EH (cell line): ENCODE data around the gene CD38.
"Not testable (repeated sequence)": the region's sequence is repeated elsewhere in the genome, so short reads cannot be mapped to it uniquely, and the experiment has no call there.

Experiments used
- DNase-seq: peaks from one replicate; pipeline ENCODE4 v3.0.0-alpha.2; 2015; ENCODE audit warnings: low read depth

The CD38 gene

DNA sequence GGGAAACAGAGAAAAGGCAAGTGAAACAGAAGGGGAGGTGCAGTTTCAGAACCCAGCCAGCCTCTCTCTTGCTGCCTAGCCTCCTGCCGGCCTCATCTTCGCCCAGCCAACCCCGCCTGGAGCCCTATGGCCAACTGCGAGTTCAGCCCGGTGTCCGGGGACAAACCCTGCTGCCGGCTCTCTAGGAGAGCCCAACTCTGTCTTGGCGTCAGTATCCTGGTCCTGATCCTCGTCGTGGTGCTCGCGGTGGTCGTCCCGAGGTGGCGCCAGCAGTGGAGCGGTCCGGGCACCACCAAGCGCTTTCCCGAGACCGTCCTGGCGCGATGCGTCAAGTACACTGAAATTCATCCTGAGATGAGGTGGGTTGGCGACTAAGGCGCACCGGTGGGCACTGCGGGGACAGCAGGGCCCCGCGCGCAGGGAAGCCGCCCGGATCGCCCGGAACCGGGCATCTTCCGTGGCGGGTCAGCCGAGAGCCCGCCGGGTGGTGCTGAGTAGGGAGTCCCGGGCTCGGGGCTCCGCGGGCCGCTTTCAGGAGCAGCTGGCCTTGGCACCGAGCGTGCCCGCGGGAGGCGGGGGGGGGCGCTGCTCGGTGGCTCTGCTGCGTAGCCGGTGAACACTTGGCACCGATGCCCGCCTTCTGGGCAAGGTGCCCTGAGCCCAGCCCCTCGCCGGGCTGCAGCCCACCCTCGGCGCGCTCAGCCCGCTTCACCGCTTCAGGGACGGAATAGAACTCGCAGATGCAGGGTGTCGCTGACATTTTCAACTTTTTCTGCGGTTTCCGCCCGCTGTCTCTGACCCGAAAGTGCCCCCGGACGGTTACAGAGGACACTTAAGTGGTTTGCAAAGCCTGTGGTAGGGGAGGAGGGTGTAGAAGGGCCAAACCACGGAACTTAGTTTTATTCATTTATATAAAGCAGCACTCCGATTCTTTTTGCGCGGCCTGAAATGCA lies at the start of gene CD38:
CD38 (plus strand) TSS at position 40 of the 953 bp plus-strand sequence; CDS start at position 127, 87 bp downstream.
- DNase-seq, result peak; percentile 38

- DNase-seq, result peak; percentile 59
Observed at GRCh38 chr4:15729910-15730533, 48.1 kb upstream of the CD38 start.

DNA sequence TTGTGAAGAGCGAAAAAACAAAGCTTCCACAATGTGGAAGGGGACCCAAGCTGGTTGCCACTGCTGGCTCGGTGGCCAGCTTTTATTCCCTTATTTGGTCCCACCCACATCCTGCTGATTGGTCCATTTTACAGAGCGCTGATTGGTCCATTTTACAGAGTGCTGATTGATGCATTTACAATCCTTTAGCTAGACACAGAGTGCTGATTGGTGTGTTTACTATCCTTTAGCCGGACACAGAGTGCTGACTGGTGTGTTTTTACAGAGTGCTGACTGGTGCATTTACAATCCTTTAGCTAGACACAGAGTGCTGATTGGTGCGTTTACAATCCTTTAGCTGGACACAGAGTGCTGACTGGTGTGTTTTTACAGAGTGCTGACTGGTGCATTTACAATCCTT lies 45.1 kb upstream of the CD38 start:
- DNase-seq, result not testable (repeated sequence)

- DNase-seq, result no peak
Observed at GRCh38 chr4:15735536-15735935, 42.6 kb upstream of the CD38 start.

DNA sequence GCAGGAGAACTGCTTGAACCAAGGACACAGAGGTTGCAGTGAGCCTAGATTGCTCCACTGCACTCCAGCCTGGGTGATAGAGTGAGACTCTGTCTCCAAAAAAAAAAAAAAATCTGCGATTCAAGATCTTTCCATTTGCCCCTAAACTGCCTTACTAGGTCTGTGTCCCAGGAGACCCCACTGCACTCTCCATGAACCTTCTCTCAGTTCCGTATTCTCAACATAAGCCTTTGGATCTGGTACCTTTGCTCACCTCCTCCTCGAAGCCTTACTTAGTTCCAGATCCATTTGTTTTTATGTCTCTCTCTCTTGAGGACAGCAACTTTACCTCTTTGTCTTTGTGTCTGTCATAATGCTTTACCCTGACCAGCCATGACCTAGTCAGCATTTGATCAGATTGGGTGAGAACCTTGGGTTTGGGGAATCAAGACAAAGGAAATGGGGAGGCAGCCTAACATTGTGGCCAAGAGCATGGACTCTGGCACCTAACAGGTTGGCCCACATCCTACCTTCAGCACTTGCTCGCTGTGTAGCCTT lies 41.5 kb upstream of the CD38 start:
- DNase-seq, result no peak

GRCh38 chr4:15737255-15737654 lies 40.9 kb upstream of the CD38 start:
- DNase-seq, result no peak

DNA sequence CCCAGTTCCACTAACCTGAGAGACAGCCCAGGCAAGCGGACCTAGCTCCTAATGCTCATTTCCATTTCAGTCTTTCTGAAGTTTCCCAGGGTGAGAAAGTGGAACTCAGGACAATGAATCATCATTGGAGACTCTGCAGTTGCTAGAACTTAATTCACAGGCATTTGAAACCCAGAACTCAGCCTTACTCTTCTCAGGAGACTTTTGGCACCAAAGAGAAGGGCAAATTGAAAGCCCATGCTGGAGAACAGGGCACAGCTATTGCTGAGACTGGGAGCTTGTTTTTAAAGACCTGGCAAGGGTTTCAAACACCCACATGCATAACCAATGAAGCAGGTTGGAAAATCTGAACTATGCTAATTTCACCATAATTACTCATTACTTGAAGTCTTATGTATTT lies 39.3 kb upstream of the CD38 start:
- peak; percentile 46 for DNase-seq

GRCh38 chr4:15740764-15741404 lies 37.2 kb upstream of the CD38 start:
- no peak for DNase-seq

DNA sequence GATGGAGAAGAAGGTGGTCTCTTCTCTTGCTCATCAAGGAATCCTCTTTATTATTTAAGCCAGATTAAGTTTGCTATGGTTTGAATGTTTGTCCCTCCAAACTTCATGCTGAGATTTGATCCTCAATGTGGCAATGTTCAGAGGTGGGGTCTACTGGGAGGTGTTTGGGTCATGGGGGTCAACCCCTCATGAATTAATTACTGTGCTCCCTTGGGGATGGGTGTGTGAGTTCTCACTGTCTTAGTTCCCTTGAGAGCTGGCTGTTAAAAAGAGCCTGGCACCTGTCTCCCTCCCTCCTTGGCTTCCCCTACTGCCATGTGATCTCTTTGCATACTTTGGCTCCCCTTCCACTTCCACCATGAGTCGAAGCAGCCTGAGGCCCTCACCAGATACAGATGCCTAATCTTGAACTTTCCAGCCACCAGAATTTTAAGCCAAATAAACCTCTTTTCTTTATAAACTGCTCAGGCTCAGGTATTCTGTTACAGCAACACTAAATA lies 36.0 kb upstream of the CD38 start:
- no peak for DNase-seq

- DNase-seq, result no peak
Observed at GRCh38 chr4:15742637-15743036, 35.5 kb upstream of the CD38 start.

- peak; percentile 59 for DNase-seq
Observed at GRCh38 chr4:15744016-15744545, 34.0 kb upstream of the CD38 start.

- no peak for DNase-seq
Observed at GRCh38 chr4:15746110-15746509, 32.0 kb upstream of the CD38 start.

DNA sequence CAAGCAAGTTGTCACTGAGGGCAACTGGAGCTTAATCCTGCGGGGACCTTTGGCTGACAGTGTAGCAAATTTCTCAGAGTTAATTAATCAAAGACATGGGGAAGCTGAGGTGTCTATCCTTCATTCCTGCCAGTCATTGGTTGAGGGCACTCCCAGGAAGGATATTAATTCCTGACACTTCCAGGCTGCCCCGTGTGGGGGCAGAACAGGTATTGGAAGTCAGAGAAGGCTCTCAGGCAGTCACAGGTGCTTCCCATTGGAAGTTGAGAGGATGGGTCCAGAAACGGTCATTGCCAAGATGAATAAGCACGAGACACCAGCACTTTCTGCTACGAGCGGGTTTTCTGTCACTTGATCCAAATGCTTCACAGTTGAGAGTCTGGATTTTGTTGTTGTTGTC lies 29.1 kb upstream of the CD38 start:
- no peak for DNase-seq

- DNase-seq, result no peak
Observed at GRCh38 chr4:15751153-15751552, 27.0 kb upstream of the CD38 start.

- no peak for DNase-seq
Observed at GRCh38 chr4:15753081-15753480, 25.0 kb upstream of the CD38 start.

DNA sequence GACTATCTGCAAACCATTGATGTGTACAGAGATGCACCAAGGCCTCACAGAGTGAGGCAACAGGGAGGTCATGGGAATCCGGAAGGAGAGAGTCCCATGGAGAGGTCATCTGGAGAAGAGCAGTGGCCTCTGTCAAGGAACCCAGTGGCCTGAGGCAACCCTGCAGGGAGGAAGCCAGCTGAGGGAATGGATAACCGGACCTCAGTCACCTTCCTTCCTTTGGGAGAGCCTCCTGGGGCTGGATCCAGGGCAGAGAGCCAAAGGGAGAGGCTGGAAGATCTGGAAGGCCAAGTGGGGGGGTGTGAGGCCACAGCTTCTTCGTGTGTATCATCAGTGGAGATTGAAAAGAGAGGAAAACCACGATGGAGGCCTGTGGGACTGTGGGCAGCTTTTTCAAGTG lies 24.3 kb upstream of the CD38 start:
- DNase-seq, result peak; percentile 52

- DNase-seq, result peak; percentile 64
Observed at GRCh38 chr4:15754323-15754722, 23.8 kb upstream of the CD38 start.

DNA sequence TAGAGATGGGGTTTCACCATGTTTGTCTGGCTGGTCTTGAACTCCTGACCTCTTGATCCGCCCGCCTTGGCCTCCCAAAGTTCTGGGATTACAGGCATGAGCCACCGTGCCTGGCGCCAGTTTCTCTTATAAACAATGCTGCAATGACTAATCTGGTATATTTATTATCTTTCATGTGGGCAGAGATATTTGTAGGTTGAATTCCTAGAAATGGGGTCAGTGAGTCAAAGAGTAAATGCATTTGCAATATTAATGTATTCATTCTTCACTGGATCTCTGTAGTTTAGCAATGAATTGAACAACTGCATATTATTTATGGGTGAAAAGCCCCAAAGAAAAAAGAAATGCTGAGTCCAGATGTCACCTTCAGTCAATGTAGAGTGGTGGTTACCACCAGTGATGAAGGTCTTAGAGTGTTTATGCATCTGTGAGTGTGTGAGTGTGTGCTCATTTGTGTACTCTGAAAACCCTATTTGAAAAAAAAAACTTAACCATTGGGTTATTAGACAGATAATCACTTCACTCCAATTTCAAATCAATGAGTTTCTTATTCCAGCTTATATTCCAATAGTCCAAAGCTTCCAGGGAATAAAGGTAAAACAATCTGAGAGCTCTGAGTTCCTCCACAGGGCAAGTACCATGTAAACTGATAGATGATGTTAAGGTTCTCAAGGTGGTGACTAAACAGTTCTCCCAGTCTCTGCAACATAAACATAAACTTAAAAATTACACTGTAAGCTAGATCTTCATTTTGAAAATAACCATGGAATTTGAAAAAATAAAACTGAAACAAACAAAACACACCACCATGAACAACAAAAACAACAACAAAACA lies 22.6 kb upstream of the CD38 start:
- peak; percentile 50 for DNase-seq

DNA sequence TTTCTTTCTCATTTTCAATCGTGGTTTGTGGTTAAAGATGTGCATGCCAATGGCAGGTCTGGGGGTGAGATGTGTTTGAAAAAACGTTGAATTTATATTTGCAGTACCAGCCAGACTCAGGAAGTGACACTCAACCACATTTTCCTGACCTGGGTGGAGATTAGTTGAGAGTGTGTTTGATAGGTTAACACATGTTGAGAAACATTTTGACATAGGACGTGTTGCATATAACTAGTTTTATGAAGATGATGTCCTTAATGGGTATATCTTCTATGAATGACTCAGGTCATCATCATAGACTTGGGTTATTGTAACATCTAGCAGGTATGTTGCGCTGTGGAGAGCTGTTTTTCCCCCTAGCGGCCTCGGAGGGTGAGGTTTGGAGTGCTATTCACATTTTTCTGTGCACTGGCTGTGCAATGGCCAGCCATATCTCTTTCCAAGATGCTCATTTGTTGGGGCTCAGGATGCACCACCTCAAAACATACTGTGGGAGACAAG lies 21.7 kb upstream of the CD38 start:
- DNase-seq, result peak; percentile 26

- DNase-seq, result no peak
Observed at GRCh38 chr4:15757054-15757453, 21.1 kb upstream of the CD38 start.

DNA sequence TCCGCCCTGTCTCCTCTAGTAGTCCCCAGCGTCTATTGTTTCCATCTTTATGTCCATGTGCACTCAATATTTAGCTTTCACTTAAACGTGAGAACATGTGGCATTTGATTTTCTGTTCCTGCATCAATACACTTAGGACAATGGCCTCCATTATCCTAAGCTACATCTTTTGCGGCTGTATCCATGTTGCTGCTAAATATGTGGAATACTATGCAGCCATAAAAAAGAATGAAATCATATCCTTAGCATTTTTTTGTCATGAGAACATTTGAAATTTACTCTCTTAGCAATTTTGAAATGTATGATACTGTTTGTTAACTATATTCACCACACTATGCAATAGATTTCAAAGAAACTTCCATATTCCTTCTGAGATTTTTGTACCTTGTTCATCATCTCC lies 19.8 kb upstream of the CD38 start:
- DNase-seq, result no peak
